H1 (cell line): Measurements from ENCODE around the gene ZSCAN20. TPM values are rescaled to one million over a fixed set of nuclear protein-coding genes. Genes with fewer than 3 reads are reported as not detected.

Experiments used
- CTCF ChIA-PET: fragments of 300-600 bp; sonication (Branson Sonifier 250); formaldehyde crosslinking; loops from one replicate; lab custom pipeline; 2021; ENCODE audit not compliant: partially characterized antibody; lab: Charles Lee
- POLR2A ChIA-PET: fragments of 300-600 bp; sonication (Branson Sonifier 250); formaldehyde crosslinking; loops from one replicate; lab custom pipeline; 2021; ENCODE audit warnings: inconsistent platforms; ENCODE audit not compliant: partially characterized antibody; lab: Charles Lee
- DNase-seq, 2 experiments: peaks; one replicate each; pipeline versions ENCODE4 v3.0.0 to v3.0.0-alpha.2; 2010 to 2022; ENCODE audit warnings: low spot score in 2 of 2, low read depth in 1 of 2, mixed read lengths in 1 of 2
- FAIRE-seq: peaks from 2 replicates; lab custom pipeline; 2011; peaks lifted over from hg19 to GRCh38; lab: Jason Lieb, UNC
- H2AFZ ChIP-seq: 2 replicates; pipeline ENCODE4 v1.8.1; 2012; ENCODE audit warnings: low read length, inconsistent platforms
- H2AK5ac ChIP-seq: 2 replicates; pipeline ENCODE4 v1.6.1; 2013; ENCODE audit warnings: low read depth, low read length
- H2BK120ac ChIP-seq: replicated peaks from 2 replicates; pipeline ENCODE3; 2013; ENCODE audit warnings: low read depth, low read length, inconsistent platforms
- H2BK12ac ChIP-seq: 2 replicates; pipeline ENCODE4 v1.6.1; 2013; ENCODE audit warnings: low read depth, low read length
- H2BK15ac ChIP-seq: 2 replicates; pipeline ENCODE4 v1.6.1; 2013; ENCODE audit warnings: low read length
- H2BK20ac ChIP-seq: 2 replicates; pipeline ENCODE4 v1.6.1; 2013; ENCODE audit warnings: low read length
- H2BK5ac ChIP-seq: 2 replicates; pipeline ENCODE4 v1.6.1; 2013; ENCODE audit warnings: low read depth, low read length
- H3K14ac ChIP-seq: 2 replicates; pipeline ENCODE4 v1.6.1; 2013; ENCODE audit warnings: inconsistent platforms; ENCODE audit not compliant: insufficient read length
- H3K18ac ChIP-seq: 2 replicates; pipeline ENCODE4 v1.6.1; 2013; ENCODE audit warnings: low read length; ENCODE audit errors: extremely low read depth
- H3K23ac ChIP-seq: 2 replicates; pipeline ENCODE4 v1.6.1; 2013; ENCODE audit warnings: inconsistent platforms; ENCODE audit not compliant: insufficient read length
- H3K23me2 ChIP-seq: 2 replicates; pipeline ENCODE4 v1.6.1; 2013; ENCODE audit warnings: low read depth, low read length
- H3K27ac ChIP-seq: 2 replicates; pipeline ENCODE4 v1.6.1; 2011; ENCODE audit warnings: low read depth, low read length, inconsistent platforms
- H3K27me3 ChIP-seq, 4 experiments: replicated peaks in 1 of 4; 1 replicate in 1 of 4; 2 replicates in 3 of 4; pipeline versions ENCODE4 v1.6.1 to v1.8.1; 2011 to 2013; ENCODE audit warnings: low read length in 3 of 4, mild to moderate bottlenecking in 3 of 4, inconsistent platforms in 2 of 4, mixed read lengths in 2 of 4, moderate library complexity in 1 of 4; ENCODE audit not compliant: control insufficient read depth in 3 of 4, insufficient read depth in 3 of 4; ENCODE audit errors: extremely low read depth in 1 of 4
- H3K36me3 ChIP-seq, 4 experiments: 2 replicates each; pipeline versions ENCODE4 v1.6.1 to v1.8.1; 2011 to 2013; ENCODE audit warnings: mild to moderate bottlenecking in 4 of 4, low read length in 3 of 4, moderate library complexity in 2 of 4, control low read depth in 1 of 4, inconsistent platforms in 1 of 4; ENCODE audit not compliant: insufficient read depth in 4 of 4, control insufficient read depth in 2 of 4
- H3K4ac ChIP-seq: replicated peaks from 2 replicates; pipeline ENCODE3; 2013; ENCODE audit warnings: low read length, low read depth, mixed read lengths, inconsistent platforms; ENCODE audit not compliant: insufficient read length
- H3K4me1 ChIP-seq, 4 experiments: replicated peaks in 1 of 4; 1 replicate in 1 of 4; 2 replicates in 3 of 4; pipeline versions ENCODE4 v1.6.1 to v1.8.1; 2011 to 2013; ENCODE audit warnings: low read length in 3 of 4, inconsistent platforms in 2 of 4, mixed read lengths in 1 of 4; ENCODE audit not compliant: insufficient read depth in 4 of 4, control insufficient read depth in 3 of 4
- H3K4me2 ChIP-seq, 2 experiments: 2 replicates each; pipeline versions ENCODE4 v1.6.1 to v1.8.1; 2011 to 2013; ENCODE audit warnings: low read depth in 2 of 2, low read length in 2 of 2, control low read depth in 1 of 2, inconsistent platforms in 1 of 2, mild to moderate bottlenecking in 1 of 2; ENCODE audit not compliant: insufficient read depth in 1 of 2
- H3K4me3 ChIP-seq, 4 experiments: fragments of 200-600, 300-600 bp in 1 of 4; sonication (generic), shearing (Covaris generic), sonication (Bioruptor Twin) in 1 of 4; 2 replicates each; pipeline versions ENCODE4 v1.5.1 to v1.8.1; 2011 to 2016; ENCODE audit warnings: low read length in 4 of 4, low read depth in 3 of 4, control low read depth in 2 of 4, inconsistent platforms in 2 of 4, mild to moderate bottlenecking in 2 of 4, mixed read lengths in 1 of 4, moderate library complexity in 1 of 4; ENCODE audit not compliant: insufficient read depth in 2 of 4; ENCODE audit errors: extremely low read depth in 1 of 4
- H3K56ac ChIP-seq: replicated peaks from 2 replicates; pipeline ENCODE3; 2013; ENCODE audit warnings: low read depth, mild to moderate bottlenecking, mixed read lengths, low read length, inconsistent platforms; ENCODE audit not compliant: insufficient read length
- H3K79me1 ChIP-seq: 2 replicates; pipeline ENCODE4 v1.6.1; 2013; ENCODE audit warnings: low read depth, low read length, control low read depth
- H3K79me2 ChIP-seq, 2 experiments: 2 replicates each; pipeline versions ENCODE4 v1.6.1 to v1.8.1; 2012 to 2013; ENCODE audit warnings: low read length in 2 of 2, mild to moderate bottlenecking in 2 of 2, inconsistent platforms in 1 of 2; ENCODE audit not compliant: insufficient read depth in 2 of 2, control insufficient read depth in 1 of 2
- H3K9ac ChIP-seq, 4 experiments: replicated peaks in 1 of 4; 1 replicate in 1 of 4; 2 replicates in 3 of 4; pipeline versions ENCODE4 v1.6.1 to v1.8.1; 2011 to 2013; ENCODE audit warnings: low read depth in 3 of 4, low read length in 3 of 4, control low read depth in 2 of 4, mild to moderate bottlenecking in 2 of 4, moderate library complexity in 2 of 4, inconsistent platforms in 1 of 4; ENCODE audit errors: extremely low read depth in 1 of 4
- H3K9me3 ChIP-seq, 2 experiments: 2 replicates each; pipeline versions ENCODE4 v1.6.1 to v1.8.1; 2012 to 2013; ENCODE audit warnings: mild to moderate bottlenecking in 2 of 2, moderate library complexity in 2 of 2, control low read depth in 1 of 2, inconsistent platforms in 1 of 2, low read depth in 1 of 2, low read length in 1 of 2, mixed read lengths in 1 of 2; ENCODE audit not compliant: insufficient read depth in 2 of 2
- H4K20me1 ChIP-seq, 2 experiments: replicated peaks in 1 of 2; 2 replicates each; pipeline versions ENCODE3 to v1.8.1; 2011 to 2013; ENCODE audit warnings: inconsistent platforms in 2 of 2, low read length in 2 of 2, mild to moderate bottlenecking in 1 of 2; ENCODE audit not compliant: insufficient read depth in 2 of 2, control insufficient read depth in 1 of 2
- H4K5ac ChIP-seq: 2 replicates; pipeline ENCODE4 v1.6.1; 2013; ENCODE audit warnings: low read length, low read depth, mixed read lengths, inconsistent platforms; ENCODE audit not compliant: insufficient read length
- H4K8ac ChIP-seq: 2 replicates; pipeline ENCODE4 v1.8.0; 2013; ENCODE audit warnings: mild to moderate bottlenecking, moderate library complexity, low read length, inconsistent platforms; ENCODE audit not compliant: insufficient read depth; ENCODE audit errors: extremely low read depth
- H4K91ac ChIP-seq: replicated peaks from 2 replicates; pipeline ENCODE3; 2013; ENCODE audit warnings: low read length, mixed read lengths, inconsistent platforms; ENCODE audit not compliant: insufficient read length
- WGBS, 2 experiments: shearing (Covaris generic) in 1 of 2; methylation state at CpG; one replicate each; pipeline versions ENCODE4 v1.1.6 to v1.1.7; 2013 to 2015; ENCODE audit warnings: low lambda C conversion rate in 2 of 2, mixed read lengths in 2 of 2, inconsistent platforms in 1 of 2, low coverage in 1 of 2, missing lambda C conversion rate in 1 of 2; ENCODE audit not compliant: insufficient replicate concordance in 2 of 2, insufficient coverage in 1 of 2, insufficient read length in 1 of 2; ENCODE audit errors: extremely low coverage in 1 of 2, missing lambda C conversion rate in 1 of 2; 5-methylcytosine and 5-hydroxymethylcytosine counted together
- polyA plus RNA-seq, 7 experiments: library from polyadenylated mRNA; depleted of rRNA in 3 of 7; stranded (reverse) in 5 of 7; unstranded in 2 of 7; fragments of >200 nt in 5 of 7; fragments of 200-250 nt in 2 of 7; gene quantifications; 1 replicate in 5 of 7; 2 replicates in 1 of 7; 4 replicates in 1 of 7; pipeline versions ENCODE4 v1.2.1 to v1.2.3, GENCODE V29; 2011 to 2013; ENCODE audit warnings: missing spikeins in 2 of 7, mixed read lengths in 2 of 7
- total RNA-seq: library from RNA; stranded (reverse); fragmentation: NEBNext Ultra II Directional; extraction: Animal tissue kit (Norgen Biotek cat#: 25700); gene quantifications from 2 replicates; pipeline ENCODE4 v1.2.1, GENCODE V29; 2021

Gene ZSCAN20
- total and polyA plus RNA-seq, 2 of the 8 experiments (the other 6 are each of a cell fraction or from before 2014, with no cell fraction given): 0.70 to 3.4 TPM

DNA sequence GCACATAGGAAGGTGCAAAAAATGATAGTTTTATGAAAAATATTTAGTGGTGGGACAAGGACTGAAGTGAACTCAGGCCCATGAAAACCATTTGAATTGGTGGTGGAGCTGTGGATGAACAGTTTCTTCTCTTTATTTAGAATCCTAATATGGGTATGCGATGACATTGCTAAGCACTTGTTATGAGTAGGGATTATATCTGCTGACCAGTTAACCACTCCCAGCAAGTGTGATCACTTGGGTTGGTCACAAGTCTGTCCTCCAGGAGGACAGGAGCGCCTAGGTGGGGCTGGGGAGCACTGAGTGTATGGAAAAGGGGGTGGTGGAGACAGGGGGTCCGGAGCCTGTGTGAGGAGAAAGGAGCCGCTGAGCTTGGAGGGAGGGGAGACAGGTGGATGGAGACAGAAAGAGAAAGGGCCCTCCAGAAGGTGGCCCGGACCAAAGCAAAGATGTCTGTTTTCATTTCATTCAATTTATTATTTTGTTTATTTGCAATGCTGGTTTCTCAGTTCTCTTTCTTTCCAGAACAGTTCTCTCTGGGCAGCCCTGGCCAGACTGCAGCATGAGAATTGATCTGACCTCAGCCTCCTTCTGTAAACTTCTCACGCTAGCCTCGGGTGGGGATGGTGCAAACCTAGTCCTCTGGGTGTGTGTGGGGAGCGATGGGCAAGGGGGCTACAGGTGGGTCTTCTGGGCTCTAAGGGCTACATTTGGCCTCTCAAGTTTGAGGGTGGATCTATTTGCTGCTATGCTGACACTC, 9.9 kb upstream of the ZSCAN20 start:
- POLR2A ChIA-PET: no interaction called here
- DNase-seq (no peak), FAIRE-seq (no peak)
- no peaks in the 10 kb centered on the region; a peak in 1 of 7 replicates for H3K27me3 ChIP-seq
- H3K4me2 ChIP-seq: no peak overlapping the region
- H3K4me3 ChIP-seq: no peak overlapping the region
- H3K79me2 ChIP-seq: no peaks in the 10 kb centered on the region
- H2BK12ac ChIP-seq: no peak overlapping the region
- no peaks in the 10 kb centered on the region for H3K36me3 ChIP-seq
- no peak overlapping the region for H3K27ac ChIP-seq
- H3K18ac ChIP-seq: no peak overlapping the region
- no peaks in the 10 kb centered on the region for H3K79me1 ChIP-seq
- no peaks in the 10 kb centered on the region for H3K23me2 ChIP-seq
- H2BK5ac ChIP-seq: no peak overlapping the region
- CTCF ChIA-PET: interaction anchor here (0.7 to 1.1 kb wide), 2 partner anchors 8 to 335 kb away, joined by 3 read pairs; no protein-coding TSS in a partner anchor
- no peak overlapping the region for H3K14ac ChIP-seq
- H2BK15ac ChIP-seq: no peak overlapping the region
- no peak overlapping the region for H3K56ac ChIP-seq
- H3K23ac ChIP-seq: no peak overlapping the region
- no peaks in the 10 kb centered on the region for H3K4me1 ChIP-seq
- no peak overlapping the region for H3K9ac ChIP-seq
- H4K20me1 ChIP-seq: no peaks in the 10 kb centered on the region
- H4K91ac ChIP-seq: no peak overlapping the region
- 95% methylated on average over 8 of the region's 8 CpGs; no CpG with 5 or more reads in 1 of the 2 experiments for WGBS, 2 experiments
- H4K5ac ChIP-seq: no peak overlapping the region
- no peak overlapping the region for H2AFZ ChIP-seq
- H3K4ac ChIP-seq: no peak overlapping the region
- H3K9me3 ChIP-seq: no peaks in the 10 kb centered on the region
- H2BK120ac ChIP-seq: no peak overlapping the region
- no peak overlapping the region for H4K8ac ChIP-seq
- no peak overlapping the region for H2BK20ac ChIP-seq
- H2AK5ac ChIP-seq: no peak overlapping the region
